Measurements from ENCODE around the gene FIGN. TPM values are rescaled to one million over a fixed set of nuclear protein-coding genes. Genes with fewer than 3 reads are reported as not detected.

The FIGN gene
- total RNA-seq, 1 donor from 2014 or later, result 41.1 TPM

DNA sequence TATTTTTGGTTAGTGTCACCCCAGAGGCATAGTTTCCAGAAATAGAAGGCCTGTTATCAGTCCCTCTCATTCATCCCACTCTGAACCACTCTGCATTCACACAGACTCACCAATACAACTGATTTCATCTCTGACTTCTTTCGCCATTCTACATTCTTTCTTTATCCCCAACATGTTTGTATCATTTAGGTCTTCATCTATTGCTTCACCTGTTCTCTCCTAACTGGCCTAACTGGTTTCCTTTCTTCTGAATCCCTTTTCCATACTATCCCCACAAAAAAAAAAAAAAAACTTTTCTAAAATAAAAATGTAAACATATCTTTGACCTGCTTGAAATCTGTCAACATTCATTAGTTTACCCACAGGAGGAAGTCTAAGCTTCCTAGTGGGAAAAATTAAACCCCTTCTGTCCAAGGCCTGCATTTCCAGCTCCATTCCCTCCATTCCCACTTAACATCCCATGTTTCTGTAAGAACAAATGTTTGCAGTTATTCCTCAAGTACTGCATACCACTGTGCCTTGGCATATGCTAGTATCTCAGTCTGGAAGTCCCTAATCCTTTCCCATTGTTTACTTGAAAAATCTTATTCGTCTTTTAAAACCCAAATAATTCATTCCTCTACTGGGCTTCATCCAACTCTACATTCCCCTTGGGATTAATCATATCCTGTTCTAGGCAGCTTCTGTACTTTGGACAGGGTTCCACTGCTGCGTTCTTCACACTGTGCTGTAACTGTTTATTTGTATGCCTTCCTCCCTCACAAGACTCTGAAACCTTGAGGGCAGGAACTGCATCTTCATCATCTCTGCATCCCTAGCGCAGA, 68.5 kb downstream of the FIGN start:
- H3K4me1 ChIP-seq, result peaks cover 36% of the 10 kb centered on the region
- Mint-ChIP-seq H3K36me3 (peaks cover 26% of the 10 kb centered on the region), H3K9me3 (peaks cover 13% of the 10 kb centered on the region), H3K4me1 (peaks cover 18% of the 10 kb centered on the region), H3K27me3 (ENCODE audit: insufficient read depth, low read depth) (no peaks in the 10 kb centered on the region), H3K27ac (no peak overlapping the region), H3K4me3 (no peak overlapping the region)
- H3K27me3 ChIP-seq, result no peaks in the 10 kb centered on the region
- no peak for TF ChIP-seq EZH2phosphoT487 (IDR thresholded peaks at IDR 0.05)
- TF ChIP-seq EZH2 (IDR thresholded peaks at IDR 0.05), result no peak
- TF ChIP-seq, protein P1, sequence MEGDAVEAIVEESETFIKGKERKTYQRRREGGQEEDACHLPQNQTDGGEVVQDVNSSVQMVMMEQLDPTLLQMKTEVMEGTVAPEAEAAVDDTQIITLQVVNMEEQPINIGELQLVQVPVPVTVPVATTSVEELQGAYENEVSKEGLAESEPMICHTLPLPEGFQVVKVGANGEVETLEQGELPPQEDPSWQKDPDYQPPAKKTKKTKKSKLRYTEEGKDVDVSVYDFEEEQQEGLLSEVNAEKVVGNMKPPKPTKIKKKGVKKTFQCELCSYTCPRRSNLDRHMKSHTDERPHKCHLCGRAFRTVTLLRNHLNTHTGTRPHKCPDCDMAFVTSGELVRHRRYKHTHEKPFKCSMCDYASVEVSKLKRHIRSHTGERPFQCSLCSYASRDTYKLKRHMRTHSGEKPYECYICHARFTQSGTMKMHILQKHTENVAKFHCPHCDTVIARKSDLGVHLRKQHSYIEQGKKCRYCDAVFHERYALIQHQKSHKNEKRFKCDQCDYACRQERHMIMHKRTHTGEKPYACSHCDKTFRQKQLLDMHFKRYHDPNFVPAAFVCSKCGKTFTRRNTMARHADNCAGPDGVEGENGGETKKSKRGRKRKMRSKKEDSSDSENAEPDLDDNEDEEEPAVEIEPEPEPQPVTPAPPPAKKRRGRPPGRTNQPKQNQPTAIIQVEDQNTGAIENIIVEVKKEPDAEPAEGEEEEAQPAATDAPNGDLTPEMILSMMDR (IDR thresholded peaks at IDR 0.05), result no peak
- no peak overlapping the region for H3K9ac ChIP-seq
- H3K4me3 ChIP-seq, result no peak overlapping the region
- peaks cover 86% of the 10 kb centered on the region for H3K79me2 ChIP-seq (ENCODE audit: low read depth)
- H2AFZ ChIP-seq (replicated peaks), result no peak overlapping the region
- H3K36me3 ChIP-seq, result no peaks in the 10 kb centered on the region
- H3K4me2 ChIP-seq, result no peak overlapping the region
- DNase-seq (ENCODE audit: low spot score), result no peak
- peaks cover 14% of the 10 kb centered on the region for H3F3A ChIP-seq (ENCODE audit: low read depth)
- H3K9me3 ChIP-seq (ENCODE audit: low read depth), result no peaks in the 10 kb centered on the region
- H4K20me1 ChIP-seq (ENCODE audit: low read depth), result no peaks in the 10 kb centered on the region
- H3K27ac ChIP-seq, result peak overlapping the region; percentile 50

DNA sequence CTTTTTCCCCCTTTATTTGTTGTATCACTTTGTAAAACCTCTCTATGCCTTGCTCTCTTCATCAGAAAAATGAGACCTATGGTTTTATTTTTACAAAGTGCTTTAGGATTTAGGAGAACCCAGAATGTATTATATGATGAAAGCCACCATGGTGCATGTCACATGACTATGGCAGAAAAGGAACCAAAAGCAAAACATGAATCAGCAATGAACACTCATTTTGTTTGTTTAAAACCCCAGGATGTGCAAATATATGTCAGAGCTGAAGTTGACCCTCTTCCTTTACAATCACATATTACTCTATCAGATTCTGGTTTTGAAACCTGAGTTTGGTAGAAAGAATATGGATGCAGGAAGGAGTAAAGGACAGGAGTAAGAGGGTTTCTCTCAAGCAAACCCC, 70.0 kb downstream of the FIGN start:
- Histone ChIP-seq H3K27ac (peak overlapping the region; percentile 92), H3F3A (ENCODE audit: low read depth) (peaks cover 14% of the 10 kb centered on the region), H3K4me2 (peak overlapping the region; percentile 52), H3K4me3 (no peak overlapping the region), H3K27me3 (no peaks in the 10 kb centered on the region), H4K20me1 (ENCODE audit: low read depth) (no peaks in the 10 kb centered on the region), H3K79me2 (ENCODE audit: low read depth) (peaks cover 85% of the 10 kb centered on the region), H3K36me3 (no peaks in the 10 kb centered on the region), H2AFZ (replicated peaks) (no peak overlapping the region), H3K4me1 (peaks cover 36% of the 10 kb centered on the region), H3K9me3 (ENCODE audit: low read depth) (no peaks in the 10 kb centered on the region), H3K9ac (no peak overlapping the region)
- H3K27ac Mint-ChIP-seq, result peak overlapping the region; percentile 16
- H3K4me3 Mint-ChIP-seq, result no peak overlapping the region
- no peak for TF ChIP-seq EZH2 (IDR thresholded peaks at IDR 0.05)
- TF ChIP-seq, protein P1 (IDR thresholded peaks at IDR 0.05), result no peak
- no peak for TF ChIP-seq EZH2phosphoT487 (IDR thresholded peaks at IDR 0.05)
- H3K9me3 Mint-ChIP-seq, result peaks cover 15% of the 10 kb centered on the region
- H3K36me3 Mint-ChIP-seq, result peaks cover 32% of the 10 kb centered on the region
- H3K27me3 Mint-ChIP-seq (ENCODE audit: insufficient read depth, low read depth), result no peaks in the 10 kb centered on the region
- peaks cover 18% of the 10 kb centered on the region for H3K4me1 Mint-ChIP-seq
- DNase-seq (ENCODE audit: low spot score), result no peak

DNA sequence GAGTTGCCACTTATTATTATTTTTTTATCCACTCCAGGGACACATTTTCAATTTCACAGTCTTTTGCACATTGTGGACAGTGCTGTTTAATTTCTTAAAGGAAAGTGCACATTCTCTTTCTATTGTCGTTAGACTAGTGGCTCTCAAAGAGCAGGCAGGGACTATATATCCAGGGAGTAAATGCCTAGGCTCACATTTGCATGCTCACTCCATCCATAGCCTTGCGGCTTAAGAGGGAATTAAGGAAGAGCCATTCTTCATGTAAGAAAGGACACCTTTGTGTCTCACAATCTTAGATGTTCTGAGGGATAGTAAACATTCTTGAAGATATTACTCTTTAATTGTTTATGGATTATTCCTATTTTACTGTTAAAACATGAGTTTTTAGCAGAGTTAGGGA, 70.8 kb downstream of the FIGN start:
- H3K27ac Mint-ChIP-seq, result no peak overlapping the region

More for the DNA sequence above, 70.8 kb downstream of the FIGN start:
- H3K4me1 ChIP-seq, result peaks cover 36% of the 10 kb centered on the region
- DNase-seq (ENCODE audit: low spot score), result peak; percentile 83
- no peak for TF ChIP-seq EZH2 (IDR thresholded peaks at IDR 0.05)
- TF ChIP-seq, protein P1 (IDR thresholded peaks at IDR 0.05), result peak; percentile 4
- H4K20me1 ChIP-seq (ENCODE audit: low read depth), result no peaks in the 10 kb centered on the region
- Mint-ChIP-seq H3K9me3 (peaks cover 15% of the 10 kb centered on the region), H3K36me3 (peaks cover 35% of the 10 kb centered on the region), H3K4me3 (no peak overlapping the region), H3K27me3 (ENCODE audit: insufficient read depth, low read depth) (no peaks in the 10 kb centered on the region), H3K4me1 (peaks cover 18% of the 10 kb centered on the region)
- no peaks in the 10 kb centered on the region for H3K9me3 ChIP-seq (ENCODE audit: low read depth)
- H3K27ac ChIP-seq, result peak overlapping the region; percentile 92
- H3K4me3 ChIP-seq, result peak overlapping the region; percentile 12
- H3K9ac ChIP-seq, result no peak overlapping the region
- peaks cover 82% of the 10 kb centered on the region for H3K79me2 ChIP-seq (ENCODE audit: low read depth)
- no peaks in the 10 kb centered on the region for H3K27me3 ChIP-seq
- H2AFZ ChIP-seq (replicated peaks), result no peak overlapping the region
- no peaks in the 10 kb centered on the region for H3K36me3 ChIP-seq
- H3K4me2 ChIP-seq, result peak overlapping the region; percentile 52
- H3F3A ChIP-seq (ENCODE audit: low read depth), result peaks cover 14% of the 10 kb centered on the region

Data from neural progenitor cell (in vitro differentiated cells).